GM18867 (cell line): ENCODE results near the gene KLRC3.
"Not testable (repeated sequence)": the region's sequence is repeated elsewhere in the genome, so short reads cannot be mapped to it uniquely, and the experiment has no call there.

Experiments used
- ATAC-seq: cut with Tn5 transposase; IDR thresholded peaks from one replicate; pipeline ENCODE4 v1.9.1; 2021; ENCODE audit warnings: mild to moderate bottlenecking, moderate library complexity; ENCODE audit not compliant: unreplicated experiment

KLRC3 gene

GRCh38 chr12:10404798-10405197 lies 15.6 kb downstream of the KLRC3 start:
- ATAC-seq, result no peak

- ATAC-seq, result no peak
These were observed 19.6 kb downstream of the KLRC3 start for GRCh38 chr12:10400829-10401228.

- no peak for ATAC-seq
These were observed 22.2 kb downstream of the KLRC3 start for GRCh38 chr12:10398168-10398567.

GRCh38 chr12:10397296-10397695 lies 23.1 kb downstream of the KLRC3 start:
- ATAC-seq, result no peak

- not testable (repeated sequence) for ATAC-seq
These were observed 24.2 kb downstream of the KLRC3 start for GRCh38 chr12:10396176-10396575.

GRCh38 chr12:10395390-10395998 lies 24.9 kb downstream of the KLRC3 start:
- peak; percentile 79 for ATAC-seq

GRCh38 chr12:10394531-10395152 lies 25.8 kb downstream of the KLRC3 start:
- ATAC-seq, result not testable (repeated sequence)

- ATAC-seq, result no peak
These were observed 27.1 kb downstream of the KLRC3 start for GRCh38 chr12:10393291-10393690.

GRCh38 chr12:10392394-10392930 lies 27.9 kb downstream of the KLRC3 start:
- peak; percentile 79 for ATAC-seq

- not testable (repeated sequence) for ATAC-seq
These were observed 29.4 kb downstream of the KLRC3 start for GRCh38 chr12:10390991-10391390.

- no peak for ATAC-seq
These were observed 30.5 kb downstream of the KLRC3 start, which contains the start of gene KLRK1 for GRCh38 chr12:10389904-10390303. Gene KLRK1, minus strand, starts transcription at chr12:10390041. Its CDS starts 1,231 bp downstream, at chr12:10388810.

GRCh38 chr12:10388624-10389413 lies 31.6 kb downstream of the KLRC3 start:
- no peak for ATAC-seq

GRCh38 chr12:10387498-10387897 lies 32.9 kb downstream of the KLRC3 start:
- ATAC-seq, result not testable (repeated sequence)

GRCh38 chr12:10386857-10387256 lies 33.5 kb downstream of the KLRC3 start:
- no peak for ATAC-seq

GRCh38 chr12:10385166-10385613 lies 35.2 kb downstream of the KLRC3 start:
- ATAC-seq, result no peak

- no peak for ATAC-seq
These were observed 36.2 kb downstream of the KLRC3 start for GRCh38 chr12:10384191-10384590.

- no peak for ATAC-seq
These were observed 38.3 kb downstream of the KLRC3 start for GRCh38 chr12:10381928-10382628.

- not testable (repeated sequence) for ATAC-seq
These were observed 41.7 kb downstream of the KLRC3 start for GRCh38 chr12:10378737-10379136.

GRCh38 chr12:10374624-10375018 lies 45.8 kb downstream of the KLRC3 start:
- ATAC-seq, result no peak

- ATAC-seq, result no peak
These were observed 47.8 kb downstream of the KLRC3 start for GRCh38 chr12:10372559-10372958.
